Activated T-cell treated with anti-CD3 and anti-CD28 coated beads, Interleukin-2, amount 50 U/mL, for 4 hours (primary cell): ENCODE measurements around the gene ZNF621. TPM values are rescaled to one million over a fixed set of nuclear protein-coding genes. Genes with fewer than 3 reads are reported as not detected.

Experiments used
- ATAC-seq, 2 donors: fragments of 200-7000 bp; cut with Tn5 transposase; one replicate each; pipeline ENCODE4 v1.10.0; 2021
- DNase-seq: peaks from one replicate; pipeline ENCODE4 v3.0.0-alpha.2; 2020
- H3K27me3 Mint-ChIP-seq: one replicate; pipeline ENCODE4 v1.8.0; 2021; ENCODE audit warnings: low read depth, mixed read lengths
- H3K36me3 Mint-ChIP-seq: one replicate; pipeline ENCODE4 v1.8.0; 2022; ENCODE audit warnings: mixed read lengths; ENCODE audit not compliant: insufficient read depth
- H3K4me1 Mint-ChIP-seq: one replicate; pipeline ENCODE4 v1.8.0; 2021; ENCODE audit warnings: low read depth, mixed read lengths
- H3K4me3 Mint-ChIP-seq: one replicate; pipeline ENCODE4 v1.8.0; 2021; ENCODE audit warnings: mild to moderate bottlenecking, moderate library complexity, mixed read lengths
- H3K9me3 Mint-ChIP-seq: one replicate; pipeline ENCODE4 v1.8.0; 2021; ENCODE audit warnings: mixed read lengths
- total RNA-seq, 3 donors: library from RNA; stranded (reverse); gene quantifications; one replicate each; pipeline ENCODE4 v1.2.1, GENCODE V29; 2021

Gene ZNF621
- 10 to 100 TPM; 10.4 to 11.8 (median 11.1) TPM for total RNA-seq

- ATAC-seq, result peak; percentile 99 to 100
- peaks cover 22% of the 10 kb centered on the region for H3K36me3 Mint-ChIP-seq
- H3K4me1 Mint-ChIP-seq, result peaks cover 20% of the 10 kb centered on the region
These were observed at the start of gene ZNF621 for GRCh38 chr3:40524568-40525285. Gene ZNF621, plus strand, starts transcription at chr3:40524960. Its CDS starts 881 bp downstream, at chr3:40525841.

GRCh38 chr3:40476478-40477470 is 48.0 kb upstream of the ZNF621 start, which contains the start of gene ZNF619:
Gene ZNF619, plus strand, starts transcription at chr3:40477122. Its CDS starts 858 bp downstream, at chr3:40477980.
- Mint-ChIP-seq H3K9me3 (no peaks in the 10 kb centered on the region), H3K4me3 (peak within 1 kb of the TSS; percentile 87), H3K36me3 (peaks cover 11% of the 10 kb centered on the region), H3K4me1 (peaks cover 20% of the 10 kb centered on the region), H3K27me3 (no peaks in the 10 kb centered on the region)
- peak; percentile 50 for DNase-seq
- ATAC-seq, result peak; percentile 81 to 89

More at GRCh38 chr3:40524568-40525285, at the start of gene ZNF621:
- H3K9me3 Mint-ChIP-seq, result no peaks in the 10 kb centered on the region
- H3K27me3 Mint-ChIP-seq, result no peaks in the 10 kb centered on the region
- H3K4me3 Mint-ChIP-seq, result peak within 1 kb of the TSS; percentile 93
- peak; percentile 72 for DNase-seq

GRCh38 chr3:40477666-40478065 is 47.1 kb upstream of the ZNF621 start:
- ATAC-seq (peak in 1 of 2 donors; percentile 7), DNase-seq (no peak)
- Mint-ChIP-seq H3K36me3 (peaks cover 17% of the 10 kb centered on the region), H3K4me1 (peaks cover 26% of the 10 kb centered on the region), H3K9me3 (no peaks in the 10 kb centered on the region), H3K4me3 (peak overlapping the region; percentile 87), H3K27me3 (no peaks in the 10 kb centered on the region)

GRCh38 chr3:40487172-40487571 is 37.6 kb upstream of the ZNF621 start:
- peaks cover 37% of the 10 kb centered on the region for H3K36me3 Mint-ChIP-seq

GRCh38 chr3:40490916-40491315 is 33.8 kb upstream of the ZNF621 start:
- no peaks in the 10 kb centered on the region for H3K27me3 Mint-ChIP-seq
- DNase-seq, result no peak
- H3K36me3 Mint-ChIP-seq, result peaks cover 25% of the 10 kb centered on the region
- H3K9me3 Mint-ChIP-seq, result peaks cover 15% of the 10 kb centered on the region
- H3K4me3 Mint-ChIP-seq, result no peak overlapping the region
- no peaks in the 10 kb centered on the region for H3K4me1 Mint-ChIP-seq
- ATAC-seq, result no peak

More at GRCh38 chr3:40487172-40487571, 37.6 kb upstream of the ZNF621 start:
- ATAC-seq (no peak), DNase-seq (no peak)
- Mint-ChIP-seq H3K4me1 (peaks cover 10% of the 10 kb centered on the region), H3K4me3 (no peak overlapping the region), H3K9me3 (peaks cover 15% of the 10 kb centered on the region), H3K27me3 (no peaks in the 10 kb centered on the region)

GRCh38 chr3:40494698-40495097 is 30.1 kb upstream of the ZNF621 start:
- Mint-ChIP-seq H3K27me3 (no peaks in the 10 kb centered on the region), H3K9me3 (no peaks in the 10 kb centered on the region), H3K36me3 (peaks cover 3% of the 10 kb centered on the region), H3K4me1 (no peaks in the 10 kb centered on the region), H3K4me3 (no peak overlapping the region)
- DNase-seq (no peak), ATAC-seq (no peak)

GRCh38 chr3:40497288-40497687 is 27.5 kb upstream of the ZNF621 start:
- DNase-seq (no peak), ATAC-seq (no peak)
- Mint-ChIP-seq H3K36me3 (no peaks in the 10 kb centered on the region), H3K4me1 (no peaks in the 10 kb centered on the region), H3K27me3 (no peaks in the 10 kb centered on the region), H3K4me3 (no peak overlapping the region), H3K9me3 (no peaks in the 10 kb centered on the region)

GRCh38 chr3:40499952-40500351 is 24.8 kb upstream of the ZNF621 start:
- ATAC-seq, result no peak
- Mint-ChIP-seq H3K4me3 (no peak overlapping the region), H3K4me1 (peaks cover 4% of the 10 kb centered on the region), H3K27me3 (no peaks in the 10 kb centered on the region), H3K9me3 (no peaks in the 10 kb centered on the region), H3K36me3 (no peaks in the 10 kb centered on the region)
- DNase-seq, result no peak

- no peak for DNase-seq
- ATAC-seq, result no peak
- Mint-ChIP-seq H3K4me3 (no peak overlapping the region), H3K9me3 (no peaks in the 10 kb centered on the region), H3K4me1 (peaks cover 17% of the 10 kb centered on the region), H3K27me3 (no peaks in the 10 kb centered on the region), H3K36me3 (no peaks in the 10 kb centered on the region)
These were observed 22.7 kb upstream of the ZNF621 start for GRCh38 chr3:40502034-40502433.

GRCh38 chr3:40504636-40505430 is 19.9 kb upstream of the ZNF621 start:
- Mint-ChIP-seq H3K27me3 (no peaks in the 10 kb centered on the region), H3K4me3 (peak overlapping the region; percentile 91), H3K9me3 (no peaks in the 10 kb centered on the region), H3K36me3 (no peaks in the 10 kb centered on the region), H3K4me1 (peaks cover 17% of the 10 kb centered on the region)
- no peak for ATAC-seq
- DNase-seq, result no peak

GRCh38 chr3:40505599-40506462 is 18.9 kb upstream of the ZNF621 start, which contains the start of gene ZNF620:
Gene ZNF620, plus strand, starts transcription at chr3:40506039. Its CDS starts 314 bp downstream, at chr3:40506353.
- H3K36me3 Mint-ChIP-seq, result peaks cover under 1% of the 10 kb centered on the region
- H3K4me3 Mint-ChIP-seq, result peak within 1 kb of the TSS; percentile 91
- peaks cover 17% of the 10 kb centered on the region for H3K4me1 Mint-ChIP-seq
- peak; percentile 73 to 79 for ATAC-seq
- DNase-seq, result peak; percentile 52
- no peaks in the 10 kb centered on the region for H3K9me3 Mint-ChIP-seq
- no peaks in the 10 kb centered on the region for H3K27me3 Mint-ChIP-seq

GRCh38 chr3:40511031-40511718 is 13.6 kb upstream of the ZNF621 start:
- no peaks in the 10 kb centered on the region for H3K27me3 Mint-ChIP-seq

More at GRCh38 chr3:40511031-40511718, 13.6 kb upstream of the ZNF621 start:
- Mint-ChIP-seq H3K4me1 (peaks cover 7% of the 10 kb centered on the region), H3K9me3 (no peaks in the 10 kb centered on the region), H3K4me3 (no peak overlapping the region), H3K36me3 (peaks cover 23% of the 10 kb centered on the region)
- DNase-seq (no peak), ATAC-seq (no peak)
